ENCODE data around the gene CHIT1.
A peak's percentile ranks its signal among the peaks of the same experiment; 100 is the strongest.

CHIT1 gene

GRCh38 chr1:203168256-203168786 is 61.2 kb downstream of the CHIT1 start:
- POLR2A ChIA-PET, result no interaction called here

GRCh38 chr1:203167913-203168200 is 61.6 kb downstream of the CHIT1 start:
- DNase-seq (ENCODE audit: extremely low spot score), result no peak
- ChIA-PET POLR2A (no interaction called here), CTCF (no interaction called here)
- TF ChIP-seq CTCF (IDR thresholded peaks at IDR 0.05; ENCODE audit: control extremely low read depth, extremely low read depth, low read depth, missing control alignments), result no peak

More at GRCh38 chr1:203168256-203168786, 61.2 kb downstream of the CHIT1 start:
- no peak for DNase-seq (ENCODE audit: extremely low spot score)
- no peak for TF ChIP-seq CTCF (IDR thresholded peaks at IDR 0.05; ENCODE audit: control extremely low read depth, extremely low read depth, low read depth, missing control alignments)
- CTCF ChIA-PET, result interaction anchor here (0.9 to 5.7 kb wide), 5 partner anchors 10 to 128 kb away, joined by 3 to 86 read pairs (median 4); no protein-coding TSS in a partner anchor

DNA sequence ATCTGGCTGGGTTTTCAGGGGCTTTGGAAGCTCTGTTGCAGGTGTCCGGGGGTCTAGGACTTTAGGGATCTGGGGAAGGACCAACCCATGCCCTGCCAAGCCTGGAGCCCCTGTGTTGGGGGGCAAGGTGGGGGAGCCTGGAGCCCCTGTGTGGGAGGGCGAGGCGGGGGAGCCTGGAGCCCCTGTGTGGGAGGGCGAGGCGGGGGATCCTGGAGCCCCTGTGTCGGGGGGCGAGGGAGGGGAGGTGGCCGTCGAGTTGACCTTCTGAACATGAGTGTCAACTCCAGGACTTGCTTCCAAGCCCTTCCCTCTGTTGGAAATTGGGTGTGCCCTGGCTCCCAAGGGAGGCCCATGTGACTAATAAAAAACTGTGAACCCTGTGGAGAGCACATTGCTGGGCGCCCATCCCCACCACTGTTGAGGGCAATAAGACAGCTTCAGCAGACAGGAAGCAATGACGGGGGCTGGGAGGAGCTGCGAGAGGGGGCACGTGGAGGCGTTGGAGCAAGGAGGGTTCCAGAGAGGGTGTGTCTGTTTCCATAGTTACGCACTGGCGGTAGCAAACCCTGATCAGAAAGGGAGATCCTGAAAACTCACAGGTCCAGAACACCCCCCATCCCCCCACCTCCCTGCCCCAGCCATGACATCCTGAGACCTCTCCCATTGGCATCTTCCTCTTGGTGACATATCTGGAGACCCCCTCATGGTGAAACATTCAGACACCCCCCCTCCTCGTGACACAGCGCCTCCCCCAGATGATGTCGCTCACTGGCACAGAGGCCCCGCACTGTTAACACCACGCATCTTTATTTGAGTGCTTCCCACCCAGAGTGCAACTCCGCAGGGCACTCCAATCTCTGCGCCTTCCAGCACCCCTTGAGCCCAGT is 62.2 kb downstream of the CHIT1 start:
- ChIA-PET CTCF (interaction anchor here (0.7 to 2.0 kb wide), 3 partner anchors 10 to 49 kb away, joined by 3 to 11 read pairs (median 3); no protein-coding TSS in a partner anchor), POLR2A (no interaction called here)
- no peak for TF ChIP-seq CTCF (IDR thresholded peaks at IDR 0.05; ENCODE audit: control extremely low read depth, extremely low read depth, low read depth, missing control alignments)
- DNase-seq (ENCODE audit: extremely low spot score), result no peak

- CTCF ChIA-PET, result interaction anchor here (1.3 to 2.0 kb wide), 2 partner anchors 33 to 50 kb away, joined by 3 to 11 read pairs; no protein-coding TSS in a partner anchor
- peak; percentile 59 for DNase-seq (ENCODE audit: extremely low spot score)
- POLR2A ChIA-PET, result no interaction called here
- TF ChIP-seq CTCF (IDR thresholded peaks at IDR 0.05; ENCODE audit: control extremely low read depth, extremely low read depth, low read depth, missing control alignments), result peak; percentile 34
These were observed 63.1 kb downstream of the CHIT1 start for GRCh38 chr1:203166192-203166940.
